ENCODE results near the gene OR51F2. TPM values are rescaled to one million over a fixed set of nuclear protein-coding genes. Genes with fewer than 3 reads are reported as not detected.

Gene OR51F2
- total RNA-seq, result not detected
- polyA plus RNA-seq (2013, experiment 1 of 2), result not detected
- not detected for polyA plus RNA-seq (2013, experiment 2 of 2)
- 0 to 0.20 (median 0) reads per million in 172 experiments for total RNA-seq

GRCh38 chr11:4821021-4821420 is at the start of gene OR51F2:
OR51F2 (plus strand) TSS chr11:4821321; CDS start chr11:4821422, 101 bp downstream.
- Mint-ChIP-seq H3K9me3 (no peaks in the 10 kb centered on the region), H3K27ac (no peak within 1 kb of the TSS), H3K4me1 (ENCODE audit: low read depth) (no peaks in the 10 kb centered on the region), H3K36me3 (ENCODE audit: low read depth) (no peaks in the 10 kb centered on the region), H3K27me3 (peaks cover 22% of the 10 kb centered on the region), H3K4me3 (no peak within 1 kb of the TSS)
- ATAC-seq (ENCODE audit: poor library complexity) (no peak), DNase-seq (no peak)
- ChIA-PET CTCF (no interaction called here), POLR2A (no interaction called here)
- no peak within 1 kb of the TSS for H3K27ac ChIP-seq (ENCODE audit: low read depth in 1 of 2, low read length in 2 of 2)
- no peak within 1 kb of the TSS for H3K4me3 ChIP-seq (ENCODE audit: low read length)
- H3K9me3 ChIP-seq (ENCODE audit: control insufficient read depth in 1 of 2, insufficient read depth in 1 of 2, low read length in 2 of 2), result no peaks in the 10 kb centered on the region
- H3K36me3 ChIP-seq (ENCODE audit: insufficient read depth, low read length), result no peaks in the 10 kb centered on the region
- H3K27me3 ChIP-seq (ENCODE audit: control insufficient read depth in 1 of 2, insufficient read depth in 2 of 2, low read length in 2 of 2), result no peaks in the 10 kb centered on the region
- no peaks in the 10 kb centered on the region for H3K4me1 ChIP-seq (ENCODE audit: insufficient read depth, low read length)
- intact Hi-C loops (cut with DNase I, micrococcal nuclease), result no loop called here
- TF ChIP-seq CTCF (IDR thresholded peaks at IDR 0.05), result no peak

GRCh38 chr11:4782454-4782853 is 38.7 kb upstream of the OR51F2 start:
- Mint-ChIP-seq H3K4me1 (ENCODE audit: low read depth) (no peaks in the 10 kb centered on the region), H3K36me3 (ENCODE audit: low read depth) (no peaks in the 10 kb centered on the region), H3K27me3 (peaks cover 34% of the 10 kb centered on the region), H3K9me3 (peaks cover 8% of the 10 kb centered on the region), H3K27ac (no peak overlapping the region), H3K4me3 (no peak overlapping the region)
- no peak for TF ChIP-seq CTCF (IDR thresholded peaks at IDR 0.05)
- no peaks in the 10 kb centered on the region for H3K36me3 ChIP-seq (ENCODE audit: insufficient read depth, low read length)
- intact Hi-C loops (cut with DNase I, micrococcal nuclease), result no loop called here
- ChIA-PET CTCF (no interaction called here), POLR2A (no interaction called here)
- no peak overlapping the region for H3K27ac ChIP-seq (ENCODE audit: low read depth in 1 of 2, low read length in 2 of 2)
- no peaks in the 10 kb centered on the region for H3K4me1 ChIP-seq (ENCODE audit: insufficient read depth, low read length)
- H3K4me3 ChIP-seq (ENCODE audit: low read length), result no peak overlapping the region
- no peaks in the 10 kb centered on the region for H3K27me3 ChIP-seq (ENCODE audit: control insufficient read depth in 1 of 2, insufficient read depth in 2 of 2, low read length in 2 of 2)
- no peak for ATAC-seq (ENCODE audit: poor library complexity)
- H3K9me3 ChIP-seq (ENCODE audit: control insufficient read depth in 1 of 2, insufficient read depth in 1 of 2, low read length in 2 of 2), result peaks cover 0 to 6% of the 10 kb centered on the region in 2 experiments
- DNase-seq, result no peak

GRCh38 chr11:4797206-4797605 is 23.9 kb upstream of the OR51F2 start:
- Mint-ChIP-seq H3K4me3 (no peak overlapping the region), H3K36me3 (ENCODE audit: low read depth) (no peaks in the 10 kb centered on the region), H3K27me3 (peaks cover 8% of the 10 kb centered on the region), H3K27ac (no peak overlapping the region), H3K9me3 (no peaks in the 10 kb centered on the region), H3K4me1 (ENCODE audit: low read depth) (no peaks in the 10 kb centered on the region)
- Histone ChIP-seq H3K9me3 (ENCODE audit: control insufficient read depth in 1 of 2, insufficient read depth in 1 of 2, low read length in 2 of 2) (no peaks in the 10 kb centered on the region), H3K27me3 (ENCODE audit: control insufficient read depth in 1 of 2, insufficient read depth in 2 of 2, low read length in 2 of 2) (no peaks in the 10 kb centered on the region), H3K36me3 (ENCODE audit: insufficient read depth, low read length) (no peaks in the 10 kb centered on the region), H3K27ac (ENCODE audit: low read depth in 1 of 2, low read length in 2 of 2) (no peak overlapping the region), H3K4me3 (ENCODE audit: low read length) (no peak overlapping the region), H3K4me1 (ENCODE audit: insufficient read depth, low read length) (no peaks in the 10 kb centered on the region)
- TF ChIP-seq CTCF (IDR thresholded peaks at IDR 0.05), result no peak
- no peak for DNase-seq
- CTCF ChIA-PET, result no interaction called here
- ATAC-seq (ENCODE audit: poor library complexity), result no peak
- POLR2A ChIA-PET, result no interaction called here
- intact Hi-C loops (cut with DNase I, micrococcal nuclease), result no loop called here

Data from CD4-positive, alpha-beta T cell (primary cell).